Measurements from ENCODE around the gene TUBB.
"Not testable (repeated sequence)": the region's sequence is repeated elsewhere in the genome, so short reads cannot be mapped to it uniquely, and the experiment has no call there.

TUBB gene

GRCh38 chr6:30687659-30688431 is 32.3 kb upstream of the TUBB start:
- peak; percentile 33 for DNase-seq

DNA sequence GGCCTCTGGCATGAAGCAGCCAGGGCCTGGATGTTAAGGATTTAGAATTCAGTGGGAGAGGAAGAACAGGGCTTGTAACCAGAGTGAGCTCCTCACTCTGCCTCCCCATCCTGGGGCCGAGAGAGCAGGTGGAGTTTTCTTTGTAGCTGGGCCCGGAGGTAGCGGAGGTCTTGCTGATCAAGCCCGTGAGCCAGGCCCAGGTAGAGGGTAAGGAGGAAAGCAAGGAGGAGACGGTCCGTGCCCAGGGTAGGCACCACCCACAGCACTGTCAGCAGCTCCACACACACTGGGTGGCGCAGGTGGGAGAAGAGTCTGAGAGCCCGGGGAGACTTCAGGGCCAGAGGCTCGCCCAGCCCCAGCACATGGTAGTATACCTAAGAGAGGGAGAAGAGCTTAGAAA is 31.6 kb upstream of the TUBB start:
- DNase-seq, result no peak

GRCh38 chr6:30689022-30689865 is 30.9 kb upstream of the TUBB start:
- no peak for DNase-seq

DNA sequence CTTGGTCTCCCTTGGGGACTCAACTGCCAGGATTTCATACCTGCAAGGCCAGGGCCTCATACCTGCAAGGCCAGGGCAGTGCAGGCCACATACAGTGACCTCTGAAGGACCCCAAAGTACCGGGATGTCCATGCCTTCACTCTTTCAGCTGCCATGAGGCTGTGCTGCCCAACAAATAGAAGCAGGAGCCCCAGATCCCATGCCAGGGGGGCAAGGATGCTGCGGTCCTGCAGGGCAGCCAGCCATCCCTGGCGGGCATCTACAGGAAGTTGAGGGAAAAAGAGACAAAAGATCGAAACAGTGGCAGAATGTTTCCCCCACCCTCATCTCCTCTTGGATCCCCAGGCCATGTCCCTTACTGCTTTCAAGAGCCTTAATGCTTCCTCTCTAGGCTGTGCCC is 30.2 kb upstream of the TUBB start:
- no peak for DNase-seq

DNA sequence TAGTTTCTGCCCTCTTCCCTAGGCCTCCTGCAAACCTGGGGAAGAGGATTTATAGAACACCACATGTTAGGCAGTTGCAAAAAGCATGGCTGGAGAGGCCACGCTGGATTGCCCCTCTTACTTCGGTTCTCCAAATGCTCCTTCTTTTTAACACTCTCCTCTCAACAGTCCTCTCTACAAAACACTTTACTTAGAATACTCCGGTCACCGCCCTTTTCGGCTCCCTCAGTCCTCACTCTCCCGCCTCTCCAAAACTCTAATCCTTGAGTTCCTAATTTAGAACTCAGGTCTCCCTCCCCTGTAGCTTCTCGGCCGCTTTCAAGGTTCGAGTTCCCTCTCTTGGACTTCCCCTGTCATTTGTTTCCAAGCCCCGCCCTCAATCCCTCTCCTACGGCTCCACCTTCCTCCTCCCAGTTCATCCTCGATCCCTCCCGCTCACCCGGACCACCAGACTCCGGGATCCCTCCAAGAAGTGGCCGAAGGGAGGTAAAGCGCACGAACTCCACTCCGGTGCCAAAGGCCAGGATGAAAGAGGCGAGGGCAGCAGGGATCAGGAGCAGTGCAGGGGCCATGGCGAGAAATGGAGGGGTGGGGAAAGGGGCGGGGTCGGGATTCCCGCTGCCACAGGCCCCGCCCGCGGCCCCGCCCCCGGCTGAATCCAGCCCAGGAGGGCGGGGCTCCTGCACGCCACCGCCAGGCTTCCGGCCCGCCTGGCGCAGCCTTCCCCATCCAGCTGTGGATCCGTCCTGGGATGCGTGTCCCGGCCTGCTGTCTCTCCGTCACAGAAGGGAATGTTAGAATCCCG is 29.5 kb upstream of the TUBB start, which contains the start of gene NRM:
NRM (minus strand) TSS at position 582 of the 805 bp plus-strand sequence; CDS start at position 572, 10 bp downstream.
- DNase-seq, result peak; percentile 87

DNA sequence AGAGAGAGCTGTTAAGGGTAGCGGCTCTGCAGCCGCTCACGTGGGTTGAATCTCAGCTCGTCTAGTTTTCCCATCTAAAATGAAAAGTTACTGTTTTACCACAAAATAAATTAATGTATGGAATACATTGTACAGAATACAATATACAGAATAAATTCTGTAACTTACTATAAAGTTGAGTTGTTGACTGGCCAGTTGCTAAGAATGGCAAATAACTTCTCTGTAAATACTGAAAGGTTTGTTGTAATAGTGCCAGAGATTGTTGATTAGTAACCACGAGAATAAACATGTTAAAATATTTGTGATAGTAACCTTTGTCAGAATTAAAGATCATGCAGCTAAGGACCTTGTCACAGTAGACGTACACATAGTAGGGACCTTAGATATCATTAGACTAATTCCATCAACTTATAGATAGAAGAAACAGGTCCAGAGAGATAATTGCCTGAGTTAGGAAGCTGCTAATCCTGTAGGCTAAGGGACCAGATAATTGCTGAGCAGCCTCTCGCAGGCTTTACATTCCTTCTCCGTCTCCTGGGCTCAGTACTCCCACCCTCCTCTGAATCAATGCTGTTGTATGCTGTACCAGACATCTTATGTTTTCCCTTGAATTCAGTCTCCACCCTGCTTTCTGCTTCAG is 28.8 kb upstream of the TUBB start:
- no peak for DNase-seq

DNA sequence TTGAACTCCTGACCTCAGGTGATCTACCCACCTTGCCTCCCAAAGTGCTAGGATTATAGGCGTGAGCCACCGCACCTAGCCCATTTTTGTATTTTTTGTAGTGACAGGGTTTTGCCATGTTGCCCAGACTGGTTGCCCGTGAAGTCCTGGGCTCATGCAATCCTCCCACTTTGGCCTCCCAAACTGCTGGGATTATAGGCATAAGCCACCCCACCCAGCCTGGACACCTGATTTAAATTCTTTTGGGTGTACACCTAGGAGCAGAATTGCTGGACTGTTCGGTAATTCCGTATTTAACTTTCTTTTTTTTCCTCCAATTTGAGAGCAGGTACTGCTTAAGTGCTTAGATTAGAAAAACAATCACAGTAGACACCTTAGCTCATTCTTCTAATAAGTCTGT is 23.7 kb upstream of the TUBB start:
- DNase-seq, result no peak

DNA sequence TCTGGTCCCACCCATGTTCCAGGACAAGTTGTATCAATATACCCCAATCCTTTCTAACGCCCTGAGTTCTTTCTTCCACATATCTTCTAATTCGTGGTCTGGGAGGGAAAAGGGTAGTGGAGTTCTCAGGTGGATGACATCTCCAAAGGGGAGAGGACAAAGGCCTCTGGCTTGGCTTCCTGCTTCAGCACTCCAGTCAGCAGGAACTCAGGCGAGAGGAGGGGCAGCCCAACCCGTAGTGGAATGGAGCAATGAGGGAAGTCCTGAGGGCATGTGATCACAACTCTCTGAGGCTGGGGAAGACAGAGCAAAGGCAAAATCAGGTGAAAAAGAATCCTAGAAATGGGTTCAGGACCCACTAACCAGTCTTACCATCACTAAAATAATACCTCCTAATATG is 19.8 kb upstream of the TUBB start:
- DNase-seq, result no peak

DNA sequence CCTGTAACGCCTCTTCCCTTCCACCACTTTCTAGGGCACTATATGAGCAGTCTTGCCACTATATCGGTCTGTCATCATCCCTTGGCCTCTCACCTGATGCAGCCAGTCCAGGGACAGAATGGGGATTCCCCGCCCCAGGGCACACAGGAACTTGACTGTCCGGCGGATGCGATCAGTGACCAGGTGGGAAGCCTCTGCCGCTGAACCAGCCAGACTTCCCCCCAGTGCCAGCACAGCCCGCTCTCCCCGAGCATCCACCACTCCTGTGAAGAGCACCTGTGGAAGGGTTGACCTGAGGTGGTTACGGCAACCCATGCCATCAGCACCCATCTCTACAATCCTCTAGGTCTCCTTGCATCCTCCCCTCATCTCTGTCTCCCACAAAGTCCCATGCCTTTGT is 17.1 kb upstream of the TUBB start:
- no peak for DNase-seq

- DNase-seq, result no peak
Measured at GRCh38 chr6:30703821-30704220, 16.3 kb upstream of the TUBB start.

DNA sequence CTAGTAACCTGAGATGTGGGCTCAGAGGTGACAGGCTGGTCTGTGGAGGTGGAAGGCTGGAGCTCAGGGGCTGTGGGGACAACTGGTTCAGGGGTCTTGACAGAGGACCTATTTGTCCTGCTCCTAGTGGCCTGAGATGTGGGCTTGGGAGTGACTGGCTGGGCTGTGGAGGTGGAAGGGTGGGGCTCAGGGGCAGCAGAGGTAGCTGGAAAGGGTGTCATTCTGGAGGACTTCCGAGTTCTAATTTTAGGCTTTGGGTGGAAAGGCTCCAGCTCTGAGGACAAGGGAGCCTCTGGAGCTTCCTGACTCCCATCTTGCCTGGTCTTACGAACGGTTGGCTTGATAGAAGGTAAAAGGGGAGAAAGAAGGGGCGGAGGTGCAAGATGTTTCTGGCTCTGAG is 14.5 kb upstream of the TUBB start:
- DNase-seq, result no peak

GRCh38 chr6:30707281-30707850 is 12.8 kb upstream of the TUBB start:
- DNase-seq, result no peak

DNA sequence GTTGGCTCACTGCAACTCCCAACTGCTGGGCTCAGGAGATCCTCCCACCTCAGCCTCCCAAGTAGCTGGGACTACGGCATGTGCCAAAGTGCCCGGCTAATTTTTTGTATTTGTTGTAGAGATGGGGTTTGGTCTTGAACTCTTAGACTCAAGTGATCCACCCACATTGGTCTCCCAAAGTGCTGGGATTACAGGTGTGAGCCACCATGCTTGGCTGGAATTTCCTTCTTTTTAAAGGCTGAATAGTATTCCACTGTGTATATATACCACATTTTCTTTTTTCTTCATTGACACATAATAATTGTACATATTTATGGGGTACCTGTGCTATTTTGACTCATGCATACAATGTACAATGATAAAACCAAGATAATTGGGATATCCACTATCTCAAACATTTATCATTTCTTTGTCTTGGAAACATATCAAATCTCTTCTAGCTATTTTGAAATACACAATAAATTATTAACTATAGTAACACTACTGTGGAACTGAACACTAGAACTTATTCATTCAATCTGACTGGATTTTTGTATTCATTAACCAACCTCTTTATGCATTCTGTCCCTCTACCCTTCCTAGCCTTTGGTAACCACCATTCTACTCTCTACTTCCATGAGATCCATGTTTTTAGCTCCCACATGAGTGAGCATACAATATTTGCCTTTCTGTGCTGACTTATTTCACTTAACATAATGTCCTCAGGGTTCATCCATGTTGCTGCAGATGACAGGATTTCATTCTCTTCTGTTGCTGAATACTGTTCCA is 10.9 kb upstream of the TUBB start:
- DNase-seq, result no peak

GRCh38 chr6:30711758-30712380 is 8.3 kb upstream of the TUBB start:
- DNase-seq, result no peak

- no peak for DNase-seq
Measured at GRCh38 chr6:30712441-30712945, 7.7 kb upstream of the TUBB start.

- DNase-seq, result no peak
Measured at GRCh38 chr6:30714263-30714662, 5.9 kb upstream of the TUBB start.

GRCh38 chr6:30716879-30717128 is 3.3 kb upstream of the TUBB start:
- no peak for DNase-seq

- DNase-seq, result peak; percentile 99
Measured at GRCh38 chr6:30717129-30717844, 2.9 kb upstream of the TUBB start, which contains the start of gene MDC1. Gene MDC1 (minus strand): TSS chr6:30717281. CDS start chr6:30715175, 2,106 bp downstream.

DNA sequence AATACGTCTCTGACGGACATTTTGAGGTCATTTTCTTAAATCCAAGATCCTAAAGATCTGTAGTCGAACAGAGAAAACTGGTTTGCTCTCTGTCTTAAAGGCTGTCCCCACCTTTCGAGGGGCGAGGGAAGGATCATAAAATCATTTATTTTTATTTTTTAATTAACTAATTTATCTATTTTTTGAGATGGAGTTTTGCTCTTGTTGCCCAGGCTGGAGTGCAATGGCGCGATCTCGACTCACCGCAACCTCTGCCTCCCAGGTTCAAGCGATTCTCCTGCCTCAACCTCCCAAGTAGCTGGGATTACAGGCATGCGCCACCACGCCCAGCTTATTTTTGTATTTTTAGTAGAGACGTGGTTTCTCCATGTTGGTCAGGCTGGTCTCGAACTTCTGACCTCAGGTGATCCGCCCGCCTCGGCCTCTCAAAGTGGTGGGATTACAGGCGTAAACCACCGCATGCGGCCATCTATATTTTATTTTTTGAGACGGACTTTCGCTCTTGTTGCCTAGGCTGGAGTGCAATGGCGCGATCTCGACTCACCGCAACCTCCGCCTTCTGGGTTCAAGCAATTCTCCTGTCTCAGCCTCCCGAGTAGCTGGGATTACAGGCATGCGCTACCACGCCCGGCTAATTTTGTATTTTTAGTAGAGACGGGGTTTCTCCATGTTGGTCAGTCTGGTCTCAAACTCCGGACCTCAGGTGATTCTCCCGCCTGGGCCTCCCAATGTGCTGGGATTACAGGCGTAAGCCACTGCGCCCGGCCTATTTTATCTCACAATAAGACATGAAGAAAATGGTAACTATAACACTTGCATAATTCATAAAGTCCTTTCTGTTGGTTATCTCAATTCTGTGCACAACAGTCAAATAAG is 2.1 kb upstream of the TUBB start:
- not testable (repeated sequence) for DNase-seq
